ENCODE measurements around the gene B3GALNT2. TPM values are rescaled to one million over a fixed set of nuclear protein-coding genes. Genes with fewer than 3 reads are reported as not detected.

The B3GALNT2 gene
- polyA plus RNA-seq, 3 donors, result 8.9 to 11.8 (median 10.4) TPM

DNA sequence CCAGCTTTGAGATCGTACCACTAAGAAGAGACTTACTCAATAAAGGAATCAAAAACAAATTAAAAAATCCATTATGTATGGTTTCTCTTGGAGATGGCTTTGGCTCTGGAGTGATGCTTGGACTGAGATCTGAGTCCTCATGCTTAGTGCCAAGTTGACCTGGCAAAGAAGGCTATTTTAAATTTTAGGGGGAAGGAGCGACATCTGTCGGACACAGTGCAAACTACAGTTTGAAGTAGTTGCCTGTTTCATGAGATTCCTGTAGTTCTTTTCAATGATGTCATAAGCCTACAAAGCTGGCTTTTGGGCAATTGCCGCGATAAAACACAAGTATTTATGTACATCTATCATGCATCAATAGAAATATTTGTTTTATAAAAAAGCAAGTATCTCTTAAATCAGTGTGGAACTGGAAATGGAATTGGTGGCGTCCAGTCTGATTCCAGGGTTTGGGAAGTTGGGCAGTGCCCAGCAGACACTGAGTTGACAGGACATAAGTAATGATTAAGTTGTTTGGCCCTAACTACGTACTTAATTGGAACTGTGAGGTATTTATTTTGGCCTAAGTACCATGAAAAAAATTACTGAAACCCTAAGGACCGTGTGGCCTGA, 87.1 kb downstream of the B3GALNT2 start:
- H3K4me1 Mint-ChIP-seq, result peaks cover 1% of the 10 kb centered on the region
- TF ChIP-seq, protein P1, sequence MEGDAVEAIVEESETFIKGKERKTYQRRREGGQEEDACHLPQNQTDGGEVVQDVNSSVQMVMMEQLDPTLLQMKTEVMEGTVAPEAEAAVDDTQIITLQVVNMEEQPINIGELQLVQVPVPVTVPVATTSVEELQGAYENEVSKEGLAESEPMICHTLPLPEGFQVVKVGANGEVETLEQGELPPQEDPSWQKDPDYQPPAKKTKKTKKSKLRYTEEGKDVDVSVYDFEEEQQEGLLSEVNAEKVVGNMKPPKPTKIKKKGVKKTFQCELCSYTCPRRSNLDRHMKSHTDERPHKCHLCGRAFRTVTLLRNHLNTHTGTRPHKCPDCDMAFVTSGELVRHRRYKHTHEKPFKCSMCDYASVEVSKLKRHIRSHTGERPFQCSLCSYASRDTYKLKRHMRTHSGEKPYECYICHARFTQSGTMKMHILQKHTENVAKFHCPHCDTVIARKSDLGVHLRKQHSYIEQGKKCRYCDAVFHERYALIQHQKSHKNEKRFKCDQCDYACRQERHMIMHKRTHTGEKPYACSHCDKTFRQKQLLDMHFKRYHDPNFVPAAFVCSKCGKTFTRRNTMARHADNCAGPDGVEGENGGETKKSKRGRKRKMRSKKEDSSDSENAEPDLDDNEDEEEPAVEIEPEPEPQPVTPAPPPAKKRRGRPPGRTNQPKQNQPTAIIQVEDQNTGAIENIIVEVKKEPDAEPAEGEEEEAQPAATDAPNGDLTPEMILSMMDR (IDR thresholded peaks at IDR 0.05), result peak; percentile 86
- WGBS (ENCODE audit: insufficient coverage), result 50% methylated on average over 4 of the region's 8 CpGs
- no peaks in the 10 kb centered on the region for H3K27me3 Mint-ChIP-seq (ENCODE audit: low read depth in 3 of 3)
- Histone ChIP-seq H3K27ac (ENCODE audit: low read depth in 1 of 2, low read length in 2 of 2) (no peak overlapping the region), H2AFZ (ENCODE audit: insufficient read depth, low read depth, low read length, poor library complexity, severe bottlenecking) (no peak overlapping the region), H3K79me2 (ENCODE audit: insufficient read depth, low read length) (no peaks in the 10 kb centered on the region), H4K20me1 (ENCODE audit: insufficient read depth, low read length) (peaks cover 5% of the 10 kb centered on the region), H3K4me2 (replicated peaks; ENCODE audit: extremely low read depth, low read length, poor library complexity, severe bottlenecking) (no peak overlapping the region), H3K27me3 (ENCODE audit: control insufficient read depth in 2 of 2, insufficient read depth in 2 of 2, low read length in 2 of 2) (no peaks in the 10 kb centered on the region), H3K9ac (ENCODE audit: insufficient read depth, low read length, poor library complexity, severe bottlenecking) (no peak overlapping the region), H3K4me1 (ENCODE audit: control insufficient read depth in 1 of 2, insufficient read depth in 2 of 2, low read length in 2 of 2) (no peaks in the 10 kb centered on the region), H3K36me3 (replicated peaks in 1 of 2; ENCODE audit: control insufficient read depth in 1 of 2, insufficient read depth in 2 of 2, low read length in 2 of 2) (peaks cover 11 to 25% of the 10 kb centered on the region in 2 donors), H3K4me3 (replicated peaks in 1 of 3; ENCODE audit: low read depth in 2 of 3, low read length in 3 of 3) (no peak overlapping the region), H3K9me3 (replicated peaks in 1 of 2; ENCODE audit: control insufficient read depth in 1 of 2, insufficient read depth in 1 of 2, low read length in 2 of 2) (no peaks in the 10 kb centered on the region)
- DNase-seq, result peak; percentile 37 to 50 (median 46)
- H3K27ac Mint-ChIP-seq, result no peak overlapping the region
- no peak overlapping the region for H3K4me3 Mint-ChIP-seq
- H3K9me3 Mint-ChIP-seq, result peaks cover 0 to 3% (median 0%) of the 10 kb centered on the region in 7 donors
- H3K36me3 Mint-ChIP-seq, result peaks cover 11 to 49% of the 10 kb centered on the region in 2 donors
- intact Hi-C loops (cut with micrococcal nuclease), result loop anchor here (5.0 to 10.0 kb wide), 3 partner anchors 165 to 932 kb away; no protein-coding TSS in a partner anchor

DNA sequence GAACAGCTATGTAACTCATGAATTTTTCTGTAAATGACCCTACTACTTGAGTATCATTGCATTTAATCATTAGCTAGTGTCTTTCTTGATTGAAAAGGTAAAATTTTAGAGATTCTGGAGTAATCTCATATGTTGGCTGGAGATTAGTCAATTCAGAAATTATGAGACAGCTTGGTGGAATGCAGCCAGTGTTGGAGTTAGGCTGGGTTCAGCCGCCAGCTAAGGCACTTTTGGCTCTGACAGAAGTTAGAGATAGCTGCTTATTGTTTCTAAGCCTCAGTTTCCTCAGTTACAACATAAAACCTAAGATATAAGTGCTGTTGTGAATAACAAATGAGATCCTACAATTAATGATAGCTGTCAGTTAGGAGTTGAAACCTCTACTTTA, 87.6 kb downstream of the B3GALNT2 start:
- intact Hi-C loops (cut with micrococcal nuclease), result loop anchor here (5.0 to 10.0 kb wide), 3 partner anchors 164 to 932 kb away; no protein-coding TSS in a partner anchor
- peaks cover 0 to 3% (median 0%) of the 10 kb centered on the region in 7 donors for H3K9me3 Mint-ChIP-seq

More for the DNA sequence above, 87.6 kb downstream of the B3GALNT2 start:
- Mint-ChIP-seq H3K27ac (no peak overlapping the region), H3K36me3 (peaks cover 11 to 45% of the 10 kb centered on the region in 2 donors), H3K4me3 (no peak overlapping the region), H3K4me1 (peaks cover 3% of the 10 kb centered on the region), H3K27me3 (ENCODE audit: low read depth in 3 of 3) (no peaks in the 10 kb centered on the region)
- WGBS (ENCODE audit: insufficient coverage), result no CpG with 5 or more reads among the region's 1 CpG
- H3K9ac ChIP-seq (ENCODE audit: insufficient read depth, low read length, poor library complexity, severe bottlenecking), result no peak overlapping the region
- no peak overlapping the region for H3K4me2 ChIP-seq (replicated peaks; ENCODE audit: extremely low read depth, low read length, poor library complexity, severe bottlenecking)
- no peaks in the 10 kb centered on the region for H3K79me2 ChIP-seq (ENCODE audit: insufficient read depth, low read length)
- no peaks in the 10 kb centered on the region for H3K4me1 ChIP-seq (ENCODE audit: control insufficient read depth in 1 of 2, insufficient read depth in 2 of 2, low read length in 2 of 2)
- peaks cover 11 to 25% of the 10 kb centered on the region in 2 donors for H3K36me3 ChIP-seq (replicated peaks in 1 of 2; ENCODE audit: control insufficient read depth in 1 of 2, insufficient read depth in 2 of 2, low read length in 2 of 2)
- H3K9me3 ChIP-seq (replicated peaks in 1 of 2; ENCODE audit: control insufficient read depth in 1 of 2, insufficient read depth in 1 of 2, low read length in 2 of 2), result no peaks in the 10 kb centered on the region
- no peak for DNase-seq
- peaks cover 5% of the 10 kb centered on the region for H4K20me1 ChIP-seq (ENCODE audit: insufficient read depth, low read length)
- TF ChIP-seq, protein P1 (IDR thresholded peaks at IDR 0.05), result no peak
- no peak overlapping the region for H3K27ac ChIP-seq (ENCODE audit: low read depth in 1 of 2, low read length in 2 of 2)
- H3K4me3 ChIP-seq (replicated peaks in 1 of 3; ENCODE audit: low read depth in 2 of 3, low read length in 3 of 3), result no peak overlapping the region
- H2AFZ ChIP-seq (ENCODE audit: insufficient read depth, low read depth, low read length, poor library complexity, severe bottlenecking), result no peak overlapping the region
- H3K27me3 ChIP-seq (ENCODE audit: control insufficient read depth in 2 of 2, insufficient read depth in 2 of 2, low read length in 2 of 2), result no peaks in the 10 kb centered on the region

Data from CD14-positive monocyte (primary cell).